HepG2 (cell line): ENCODE data around the gene CD7. TPM values are rescaled to one million over a fixed set of nuclear protein-coding genes. Genes with fewer than 3 reads are reported as not detected.
A peak's percentile ranks its signal among the peaks of the same experiment; 100 is the strongest.

Experiments
- ARID4A ChIP-seq: sonication (generic); formaldehyde crosslinking; IDR thresholded peaks from 2 replicates; pipeline ENCODE4 v1.5.0; 2020; ENCODE audit warnings: mild to moderate bottlenecking, missing genetic modification reagents, borderline replicate concordance
- CHD4 ChIP-seq: fragments of 200-600 bp; sonication (generic); IDR thresholded peaks from 2 replicates; pipeline ENCODE4 v1.7.0; 2017; ENCODE audit warnings: mild to moderate bottlenecking, low read length, borderline replicate concordance
- EHMT2 ChIP-seq: fragments of 200-600 bp; sonication (generic); IDR thresholded peaks from 2 replicates; pipeline ENCODE4 v1.7.0; 2017; ENCODE audit warnings: antibody characterized with exemption, low read depth, low read length, borderline replicate concordance
- MIER2 ChIP-seq: IDR thresholded peaks from 2 replicates; pipeline ENCODE4 v1.6.1; 2016; ENCODE audit warnings: missing biosample characterization, missing genetic modification reagents
- MXI1 ChIP-seq: IDR thresholded peaks from 3 replicates; pipeline ENCODE4 v1.6.1; 2012; ENCODE audit warnings: low read depth, low read length, inconsistent platforms, borderline replicate concordance
- SNAPC2 ChIP-seq: sonication (generic); formaldehyde crosslinking; IDR thresholded peaks from 2 replicates; pipeline ENCODE4 v1.8.1; 2022; ENCODE audit warnings: mild to moderate bottlenecking, missing genetic modification reagents
- ZBTB1 ChIP-seq: sonication (generic); formaldehyde crosslinking; IDR thresholded peaks from 2 replicates; pipeline ENCODE4 v1.4.0; 2020; ENCODE audit warnings: missing genetic modification reagents, borderline replicate concordance
- polyA plus RNA-seq, 8 experiments: library from polyadenylated mRNA; depleted of rRNA in 3 of 8; stranded (reverse) in 7 of 8; unstranded in 1 of 8; fragments of >200 nt; fragmentation: Illumina TruSeq in 4 of 8; extraction: Trizol in 4 of 8; gene quantifications; 2 replicates each; pipeline versions ENCODE4 v1.2.1 to v1.2.3, GENCODE V29; 2011 to 2016; ENCODE audit warnings: low read depth in 4 of 8, missing spikeins in 1 of 8, mixed read lengths in 1 of 8; ENCODE audit not compliant: insufficient read depth in 1 of 8
- total RNA-seq, 5 experiments: library from RNA; depleted of rRNA; stranded (reverse); fragments of >200 nt; fragmentation: Illumina TruSeq; extraction: Trizol; gene quantifications; 2 replicates each; pipeline ENCODE4 v1.2.3, GENCODE V29; 2016; ENCODE audit warnings: low read depth in 1 of 5
- TF ChIP-seq, protein P1 (sequence below): sonication (generic); formaldehyde crosslinking; IDR thresholded peaks from 2 replicates; pipeline ENCODE4 v1.9.0; 2022; ENCODE audit warnings: missing genetic modification reagents, mild to moderate bottlenecking, borderline replicate concordance
- TF ChIP-seq, protein P2 (sequence below): sonication (generic); formaldehyde crosslinking; IDR thresholded peaks from 2 replicates; pipeline ENCODE4 v1.8.1; 2022; ENCODE audit warnings: low read depth, mild to moderate bottlenecking, missing genetic modification reagents

CD7 gene
- total and polyA plus RNA-seq, 2 of the 13 experiments (the other 11 are each of a cell fraction or from before 2014, with no cell fraction given): 67.6 to 76.4 TPM

DNA sequence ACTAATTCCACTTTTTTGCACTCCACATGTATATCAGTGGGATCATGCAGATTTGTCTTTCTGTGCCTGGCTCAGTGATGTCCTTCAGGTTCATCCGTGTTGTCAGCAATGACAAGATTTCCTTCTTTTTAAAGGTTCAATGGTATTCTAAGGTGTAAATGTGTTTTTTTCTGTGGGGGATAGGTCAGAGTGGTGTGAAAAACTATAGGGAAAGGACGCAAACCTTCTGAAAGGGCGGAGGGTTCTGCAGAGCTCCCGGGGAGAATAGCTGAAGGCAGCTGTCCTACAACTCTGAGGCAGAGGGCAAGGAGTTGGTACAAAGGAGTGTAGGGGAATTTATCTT, 22.0 kb downstream of the CD7 start (continued):
- TF ChIP-seq, protein P1, sequence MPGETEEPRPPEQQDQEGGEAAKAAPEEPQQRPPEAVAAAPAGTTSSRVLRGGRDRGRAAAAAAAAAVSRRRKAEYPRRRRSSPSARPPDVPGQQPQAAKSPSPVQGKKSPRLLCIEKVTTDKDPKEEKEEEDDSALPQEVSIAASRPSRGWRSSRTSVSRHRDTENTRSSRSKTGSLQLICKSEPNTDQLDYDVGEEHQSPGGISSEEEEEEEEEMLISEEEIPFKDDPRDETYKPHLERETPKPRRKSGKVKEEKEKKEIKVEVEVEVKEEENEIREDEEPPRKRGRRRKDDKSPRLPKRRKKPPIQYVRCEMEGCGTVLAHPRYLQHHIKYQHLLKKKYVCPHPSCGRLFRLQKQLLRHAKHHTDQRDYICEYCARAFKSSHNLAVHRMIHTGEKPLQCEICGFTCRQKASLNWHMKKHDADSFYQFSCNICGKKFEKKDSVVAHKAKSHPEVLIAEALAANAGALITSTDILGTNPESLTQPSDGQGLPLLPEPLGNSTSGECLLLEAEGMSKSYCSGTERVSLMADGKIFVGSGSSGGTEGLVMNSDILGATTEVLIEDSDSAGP: no peak
- TF ChIP-seq, protein P2, sequence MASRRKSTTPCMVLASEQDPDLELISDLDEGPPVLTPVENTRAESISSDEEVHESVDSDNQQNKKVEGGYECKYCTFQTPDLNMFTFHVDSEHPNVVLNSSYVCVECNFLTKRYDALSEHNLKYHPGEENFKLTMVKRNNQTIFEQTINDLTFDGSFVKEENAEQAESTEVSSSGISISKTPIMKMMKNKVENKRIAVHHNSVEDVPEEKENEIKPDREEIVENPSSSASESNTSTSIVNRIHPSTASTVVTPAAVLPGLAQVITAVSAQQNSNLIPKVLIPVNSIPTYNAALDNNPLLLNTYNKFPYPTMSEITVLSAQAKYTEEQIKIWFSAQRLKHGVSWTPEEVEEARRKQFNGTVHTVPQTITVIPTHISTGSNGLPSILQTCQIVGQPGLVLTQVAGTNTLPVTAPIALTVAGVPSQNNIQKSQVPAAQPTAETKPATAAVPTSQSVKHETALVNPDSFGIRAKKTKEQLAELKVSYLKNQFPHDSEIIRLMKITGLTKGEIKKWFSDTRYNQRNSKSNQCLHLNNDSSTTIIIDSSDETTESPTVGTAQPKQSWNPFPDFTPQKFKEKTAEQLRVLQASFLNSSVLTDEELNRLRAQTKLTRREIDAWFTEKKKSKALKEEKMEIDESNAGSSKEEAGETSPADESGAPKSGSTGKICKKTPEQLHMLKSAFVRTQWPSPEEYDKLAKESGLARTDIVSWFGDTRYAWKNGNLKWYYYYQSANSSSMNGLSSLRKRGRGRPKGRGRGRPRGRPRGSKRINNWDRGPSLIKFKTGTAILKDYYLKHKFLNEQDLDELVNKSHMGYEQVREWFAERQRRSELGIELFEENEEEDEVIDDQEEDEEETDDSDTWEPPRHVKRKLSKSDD (CRISPR knock-in tag): no peak
- TF ChIP-seq CHD4 (peak; percentile 90; the same call in 1 of the 2 replicates), MIER2 (CRISPR knock-in tag) (no peak), ARID4A (CRISPR knock-in tag) (0 out of 2 replicates have a peak, but pooled peaks have one; percentile 48), ZBTB1 (CRISPR knock-in tag) (no peak), MXI1 (peak; percentile 22; the same call in 1 of the 3 replicates), EHMT2 (no peak), SNAPC2 (CRISPR knock-in tag) (0 out of 2 replicates have a peak, but pooled peaks have one; percentile 23)
- TF ChIP-seq, all 625 proteins: peak for 22
